K562 (cell line): ENCODE measurements around the gene IL23A. TPM values are rescaled to one million over a fixed set of nuclear protein-coding genes. Genes with fewer than 3 reads are reported as not detected.

Source experiments
- ATAC-seq: fragments of 200-7000 bp; cut with Tn5 transposase; 3 replicates; pipeline ENCODE4 v1.9.1; 2020; ENCODE audit warnings: moderate library complexity
- BruUV-seq: library from RNA; stranded (reverse); fragments of 400-500 nt; replicated peaks from 2 replicates; lab custom pipeline; 2021; lab: Mats Ljungman, UMichigan
- CTCF ChIA-PET: fragments of 300-600 bp; formaldehyde crosslinking; extraction: SDS; loops from one replicate; lab custom pipeline; 2021; ENCODE audit warnings: low intra/inter-chr PET ratio; lab: Yijun Ruan, JAX
- POLR2A ChIA-PET: fragments of 300-600, 350-650 bp; sonication (Branson Sonifier 250); formaldehyde crosslinking; extraction: SDS; loops from one replicate; lab custom pipeline; 2021; ENCODE audit warnings: antibody characterized with exemption, inconsistent platforms; lab: Yijun Ruan, JAX
- DNase-seq, 4 experiments: peaks; one replicate each; pipeline versions ENCODE4 v3.0.0 to v3.0.0-alpha.2; 2011 to 2018; ENCODE audit warnings: low spot score in 3 of 4, mixed read lengths in 3 of 4; ENCODE audit errors: extremely low read depth in 1 of 4
- FAIRE-seq: peaks from 2 replicates; lab custom pipeline; 2011; peaks lifted over from hg19 to GRCh38; lab: Jason Lieb, UNC
- H2AFZ ChIP-seq: 2 replicates; pipeline ENCODE4 v1.6.0; 2011; ENCODE audit warnings: low read depth, low read length, control low read depth, inconsistent platforms
- H3K27ac ChIP-seq: fragments of 200-600 bp; 3 replicates; pipeline ENCODE4 v1.8.0; 2011; ENCODE audit warnings: low read depth, mild to moderate bottlenecking, control low read depth, inconsistent platforms, low read length, moderate library complexity, mixed read lengths; ENCODE audit errors: extremely low read depth
- H3K27me3 ChIP-seq, 2 experiments: fragments of 300-600 bp in 1 of 2; 2 replicates in 1 of 2; 3 replicates in 1 of 2; pipeline versions ENCODE4 v1.6.0 to v1.8.0; 2011; ENCODE audit warnings: inconsistent platforms in 2 of 2, low read length in 2 of 2, mild to moderate bottlenecking in 1 of 2, mixed read lengths in 1 of 2, moderate library complexity in 1 of 2; ENCODE audit not compliant: control insufficient read depth in 2 of 2, insufficient read depth in 2 of 2
- H3K36me3 ChIP-seq: fragments of 300-600 bp; 3 replicates; pipeline ENCODE4 v1.8.0; 2011; ENCODE audit warnings: mild to moderate bottlenecking, low read length, inconsistent platforms; ENCODE audit not compliant: control insufficient read depth, insufficient read depth
- H3K4me1 ChIP-seq, 2 experiments: fragments of 200-600 bp in 1 of 2; replicated peaks in 1 of 2; 2 replicates in 1 of 2; 3 replicates in 1 of 2; pipeline versions ENCODE4 v1.5.1 to v1.8.0; 2011; ENCODE audit warnings: inconsistent platforms in 2 of 2, low read length in 2 of 2, mild to moderate bottlenecking in 1 of 2, mixed read lengths in 1 of 2, moderate library complexity in 1 of 2; ENCODE audit not compliant: control insufficient read depth in 2 of 2, insufficient read depth in 2 of 2
- H3K4me2 ChIP-seq: 2 replicates; pipeline ENCODE4 v1.6.1; 2011; ENCODE audit warnings: low read length, control low read depth, inconsistent platforms, mixed read lengths; ENCODE audit not compliant: insufficient read depth
- H3K4me3 ChIP-seq: fragments of 200-600 bp; sonication (generic), shearing (Covaris generic); 2 replicates; pipeline ENCODE4 v1.5.1; 2016; ENCODE audit warnings: control low read depth, inconsistent platforms
- H3K79me2 ChIP-seq: fragments of 200-600 bp; 3 replicates; pipeline ENCODE4 v1.8.0; 2011; ENCODE audit warnings: low read length, inconsistent platforms; ENCODE audit not compliant: control insufficient read depth, insufficient read depth
- H3K9ac ChIP-seq, 2 experiments: 2 replicates each; pipeline versions ENCODE4 v1.6.0 to v1.6.1; 2011; ENCODE audit warnings: low read depth in 2 of 2, low read length in 2 of 2, control low read depth in 1 of 2, inconsistent platforms in 1 of 2, mild to moderate bottlenecking in 1 of 2, mixed read lengths in 1 of 2; ENCODE audit not compliant: insufficient read depth in 1 of 2
- H3K9me1 ChIP-seq: one replicate; pipeline ENCODE4 v1.6.0; 2011; ENCODE audit warnings: inconsistent platforms, mild to moderate bottlenecking, low read length, moderate library complexity; ENCODE audit not compliant: control insufficient read depth, insufficient read depth
- H3K9me3 ChIP-seq: replicated peaks from 2 replicates; pipeline ENCODE4 v1.5.1; 2011; ENCODE audit warnings: low read depth, low read length, inconsistent platforms; ENCODE audit not compliant: control insufficient read depth, insufficient read depth
- H4K20me1 ChIP-seq: replicated peaks from 2 replicates; pipeline ENCODE4 v1.6.1; 2011; ENCODE audit warnings: low read length, inconsistent platforms, mixed read lengths; ENCODE audit not compliant: control insufficient read depth, insufficient read depth
- C11orf30 ChIP-seq: fragments of 450-650 bp; IDR thresholded peaks from 2 replicates; pipeline ENCODE4 v1.6.1; 2016; ENCODE audit warnings: low read depth, mild to moderate bottlenecking
- MYNN ChIP-seq, 2 experiments: sonication (generic); formaldehyde crosslinking in 1 of 2; IDR thresholded peaks; 2 replicates each; pipeline versions ENCODE4 v1.5.0 to v1.6.1; 2016 to 2020; ENCODE audit warnings: antibody characterized with exemption in 1 of 2, missing genetic modification reagents in 1 of 2
- RCOR1 ChIP-seq, 2 experiments: IDR thresholded peaks; 2 replicates each; pipeline ENCODE4 v1.6.1; 2012; ENCODE audit warnings: low read depth in 2 of 2, low read length in 2 of 2, borderline replicate concordance in 1 of 2, improper control_type of control experiment in 1 of 2
- SMAD4 ChIP-seq: fragments of 250-450 bp; sonication (Bioruptor Pico); conservative IDR thresholded peaks from 2 replicates; pipeline ENCODE4 v1.8.0; 2021; ENCODE audit warnings: inconsistent platforms, mild to moderate bottlenecking, moderate library complexity
- SMARCE1 ChIP-seq: fragments of 450-650 bp; IDR thresholded peaks from 2 replicates; pipeline ENCODE4 v1.7.1; 2016; ENCODE audit warnings: mild to moderate bottlenecking
- XRCC3 ChIP-seq: fragments of 450-650 bp; IDR thresholded peaks from 2 replicates; pipeline ENCODE4 v1.6.1; 2017; ENCODE audit warnings: mild to moderate bottlenecking, moderate library complexity
- ZNF436 ChIP-seq: fragments of 250-450, 450-650 bp; sonication (Bioruptor Pico); formaldehyde crosslinking; IDR thresholded peaks from 2 replicates; pipeline ENCODE4 v1.7.0; 2020; ENCODE audit warnings: mild to moderate bottlenecking
- WGBS: fragments of 100-300 bp; shearing (Covaris generic); methylation state at CpG from one replicate; pipeline ENCODE4 v1.1.6; 2016; ENCODE audit warnings: low coverage, mixed read lengths; ENCODE audit not compliant: insufficient coverage; ENCODE audit errors: missing lambda C conversion rate; 5-methylcytosine and 5-hydroxymethylcytosine counted together
- in situ Hi-C: fragments of 300-500 bp; cut with MboI; formaldehyde crosslinking; loops from 4 replicates; pipeline ENCODE4 v1.15.0; 2018; ENCODE audit warnings: inconsistent platforms, mixed read lengths
- intact Hi-C: fragments of 100-400 bp; cut with micrococcal nuclease; formaldehyde crosslinking; loops from 2 replicates; pipeline ENCODE4 v1.14.2; 2022
- polyA plus RNA-seq, 8 experiments: library from polyadenylated mRNA; depleted of rRNA in 4 of 8; stranded (reverse) in 5 of 8; unstranded in 3 of 8; fragments of >200 nt; fragmentation: Nextera tagmentation in 2 of 8; fragmentation: Illumina TruSeq in 1 of 8; extraction: Ambion mirVana in 2 of 8; extraction: Trizol in 1 of 8; gene quantifications; 2 replicates each; pipeline versions ENCODE4 v1.2.1 to v1.2.3, GENCODE V29; 2011 to 2014; ENCODE audit warnings: inconsistent platforms in 1 of 8, missing spikeins in 1 of 8
- total RNA-seq, 7 experiments: library from RNA; depleted of rRNA in 6 of 7; stranded (reverse); fragments of >200 nt in 6 of 7; fragmentation: Illumina TruSeq in 2 of 7; extraction: Trizol in 2 of 7; gene quantifications; 2 replicates each; pipeline versions ENCODE4 v1.2.1 to v1.2.3, GENCODE V29; 2011 to 2021; ENCODE audit warnings: low replicate concordance in 1 of 7

The IL23A gene
- total and polyA plus RNA-seq, 9 of the 15 experiments (the other 6 are each of a cell fraction or from before 2014, with no cell fraction given): 4.4 to 37.2 (median 9.6) TPM

- H3K79me2 ChIP-seq: no peaks in the 10 kb centered on the region
- no peak overlapping the region for H3K4me2 ChIP-seq
- ATAC-seq (no peak), FAIRE-seq (no peak), DNase-seq (no peak)
- intact Hi-C loops: no loop called here
- H3K27ac ChIP-seq: no peak overlapping the region
- ChIA-PET CTCF (no interaction called here), POLR2A (interaction anchor here (0.7 to 1.1 kb wide), 2 partner anchors 15 to 36 kb away, joined by 3 to 5 read pairs; partner anchors contain the start of gene STAT2)
- H4K20me1 ChIP-seq: no peaks in the 10 kb centered on the region
- H2AFZ ChIP-seq: no peak overlapping the region
- TSS peak; percentile 23 for BruUV-seq
- 77% methylated on average over 6 of the region's 6 CpGs for WGBS
- no peaks in the 10 kb centered on the region for H3K9me3 ChIP-seq
- no peaks in the 10 kb centered on the region for H3K9me1 ChIP-seq
- H3K36me3 ChIP-seq: peaks cover 66% of the 10 kb centered on the region
- no peaks in the 10 kb centered on the region for H3K27me3 ChIP-seq
- H3K9ac ChIP-seq: peak overlapping the region in 1 of 2 experiments; percentile 57; a peak in 1 of 4 replicates
- peaks cover 10 to 15% of the 10 kb centered on the region in 2 experiments; a peak in 3 of 5 replicates for H3K4me1 ChIP-seq
- TF ChIP-seq ZNF436: no peak
- no peak for TF ChIP-seq RCOR1 (IDR thresholded peaks at IDR 0.05; ENCODE audit: borderline replicate concordance in 1 of 2, low read depth in 2 of 2, low read length in 2 of 2)
- no peak for TF ChIP-seq XRCC3
- TF ChIP-seq MYNN (IDR thresholded peaks at IDR 0.05): no peak
- TF ChIP-seq MYNN (CRISPR knock-in tag; IDR thresholded peaks at IDR 0.05): no peak
- no peak for TF ChIP-seq SMARCE1
- TF ChIP-seq C11orf30: no peak
- no peak for TF ChIP-seq SMAD4 (CRISPR knock-in tag)
- in situ Hi-C loops: no loop called here
- no peak overlapping the region for H3K4me3 ChIP-seq
Observed at GRCh38 chr12:56324206-56324605, 14.5 kb upstream of the IL23A start.
